Spleen (tissue), 7 donors: ENCODE results near the gene SBSN.

Source experiments
- CTCF ChIP-seq, 11 experiments: fragments of 200-600 bp in 7 of 11; fragments of 450-650 bp in 4 of 11; sonication (generic) in 4 of 11; IDR thresholded peaks in 8 of 11; conservative IDR thresholded peaks in 3 of 11; 1 replicate in 7 of 11; 2 replicates in 4 of 11; pipeline versions ENCODE4 v1.4.0 to v1.8.0; 2016 to 2021; ENCODE audit warnings: antibody characterized with exemption in 11 of 11, inconsistent platforms in 4 of 11, mild to moderate bottlenecking in 1 of 11
- POLR2A ChIP-seq, 3 donors: fragments of 450-650 bp; IDR thresholded peaks; one replicate each; pipeline ENCODE4 v1.5.1; 2017; ENCODE audit warnings: antibody characterized with exemption in 3 of 3, mild to moderate bottlenecking in 1 of 3
- POLR2AphosphoS5 ChIP-seq, 3 donors: sonication (generic); formaldehyde crosslinking; IDR thresholded peaks; one replicate each; pipeline ENCODE4 v1.5.1; 2017; ENCODE audit warnings: antibody characterized with exemption in 3 of 3
- donor health status: DM: no; HTN: no; CAD: no; lungs with moderate emphysema.
- donor health status: DM: no; HTN: no; CAD: no.
- donor health status: DM: no; HTN: no; CAD: no.

DNA sequence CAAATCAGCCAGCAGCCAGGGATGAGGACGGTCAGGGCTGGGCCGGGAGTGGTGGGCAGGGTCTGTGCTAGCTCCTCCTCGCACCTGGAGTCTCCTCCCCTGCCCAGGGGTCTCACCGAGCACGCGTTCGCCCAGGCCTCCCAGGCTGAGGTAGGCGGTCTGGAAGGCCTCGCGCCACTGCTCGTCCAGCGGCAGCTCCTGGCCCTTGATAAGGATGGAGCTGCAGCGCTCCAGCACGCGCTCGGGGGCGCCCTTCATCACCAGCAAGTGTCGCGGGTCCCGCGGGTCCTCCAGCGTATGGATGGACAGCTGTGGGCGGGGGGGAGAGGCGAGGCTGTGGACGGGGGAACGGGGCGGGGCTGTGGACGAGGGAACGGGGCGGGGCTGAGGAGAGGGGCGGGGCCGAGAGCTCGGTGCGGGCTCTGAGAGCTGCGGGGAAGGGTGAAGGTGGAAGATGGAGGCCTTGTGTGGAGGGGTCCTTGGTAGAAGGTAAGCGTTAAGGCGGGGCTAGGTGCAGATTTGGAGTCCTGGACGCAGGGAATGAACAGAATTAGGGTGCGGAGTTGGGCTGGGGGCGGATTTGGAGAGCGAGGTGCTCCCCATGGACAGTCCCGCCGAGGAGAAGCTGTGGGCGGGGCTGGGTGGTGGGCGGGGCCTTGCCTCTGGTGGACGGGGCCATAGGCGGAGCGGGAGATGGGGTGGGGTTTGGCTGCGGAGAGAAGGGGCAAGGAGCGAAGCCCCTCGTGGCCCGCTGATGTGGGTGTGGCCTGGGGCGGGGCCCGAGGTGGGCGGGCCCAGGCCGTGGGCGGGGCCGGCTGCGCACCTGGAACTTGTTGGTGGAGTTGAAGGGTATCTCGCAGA lies 29.7 kb upstream of the SBSN start:
- TF ChIP-seq POLR2A (IDR thresholded peaks at IDR 0.05) = no peak
- no peak for TF ChIP-seq CTCF (IDR thresholded peaks at IDR 0.05 in 8 of 11, conservative IDR thresholded peaks at IDR 0.05 in 3 of 11)
- TF ChIP-seq POLR2AphosphoS5 (IDR thresholded peaks at IDR 0.05) = no peak
